Measurements from ENCODE around the gene CDH13.
A peak's percentile ranks its signal among the peaks of the same experiment; 100 is the strongest.

The CDH13 gene

DNA sequence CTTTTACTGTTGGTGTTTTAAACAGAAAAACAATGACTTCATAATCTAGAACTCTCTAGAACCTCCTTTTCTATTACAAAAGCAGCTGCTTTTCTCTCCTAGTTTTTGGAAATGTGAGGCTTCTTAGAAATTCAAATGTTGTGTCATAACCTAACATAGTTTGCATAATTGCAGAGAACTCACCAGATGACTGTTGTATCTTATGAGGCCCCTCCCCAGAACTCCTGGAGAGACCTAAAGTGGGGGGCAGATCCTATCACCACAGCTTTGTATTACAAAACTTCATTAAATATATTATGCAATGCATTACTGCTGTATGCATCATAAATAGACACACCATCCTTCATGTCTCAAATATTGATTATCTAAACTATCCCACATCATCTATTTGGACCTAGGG is 642.3 kb downstream of the CDH13 start:
- peak; percentile 25 for DNase-seq

DNA sequence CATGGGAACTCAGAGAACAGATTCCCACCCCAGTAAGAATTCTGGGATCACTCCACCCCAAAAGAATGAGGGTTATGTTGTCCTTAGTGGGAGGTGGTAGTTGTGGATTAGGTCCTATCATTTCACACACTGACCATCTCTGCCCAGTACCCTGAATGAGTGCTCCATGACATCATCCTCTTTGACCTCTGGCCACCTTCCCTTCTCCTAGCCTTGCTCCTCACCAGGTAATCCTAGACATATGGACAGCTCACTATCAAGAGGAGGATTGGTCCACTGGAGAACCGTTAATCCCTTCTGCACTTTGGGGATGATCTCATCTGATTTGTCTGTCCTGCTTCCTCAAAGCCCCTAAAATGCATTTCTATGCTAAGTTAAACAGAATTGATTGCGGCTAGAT is 642.8 kb downstream of the CDH13 start:
- DNase-seq, result no peak

DNA sequence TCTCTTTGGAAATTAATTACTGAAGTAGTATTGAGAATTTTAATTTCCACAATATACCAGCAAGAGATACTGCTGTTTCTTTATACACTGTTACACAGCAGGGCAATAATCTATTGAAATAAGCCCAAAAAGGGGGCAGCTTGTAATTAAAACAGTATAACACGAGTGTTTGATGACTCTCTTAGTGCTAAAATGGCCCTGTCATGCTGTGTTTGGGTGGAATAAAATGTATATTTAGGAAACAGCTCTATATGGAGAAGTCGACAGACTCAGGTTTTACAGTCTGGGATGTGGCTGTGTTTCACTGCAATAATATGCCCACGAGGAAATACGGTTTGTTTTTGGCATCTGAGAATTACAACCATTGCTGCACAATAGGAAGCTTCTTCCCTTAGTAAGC is 643.3 kb downstream of the CDH13 start:
- no peak for DNase-seq

DNA sequence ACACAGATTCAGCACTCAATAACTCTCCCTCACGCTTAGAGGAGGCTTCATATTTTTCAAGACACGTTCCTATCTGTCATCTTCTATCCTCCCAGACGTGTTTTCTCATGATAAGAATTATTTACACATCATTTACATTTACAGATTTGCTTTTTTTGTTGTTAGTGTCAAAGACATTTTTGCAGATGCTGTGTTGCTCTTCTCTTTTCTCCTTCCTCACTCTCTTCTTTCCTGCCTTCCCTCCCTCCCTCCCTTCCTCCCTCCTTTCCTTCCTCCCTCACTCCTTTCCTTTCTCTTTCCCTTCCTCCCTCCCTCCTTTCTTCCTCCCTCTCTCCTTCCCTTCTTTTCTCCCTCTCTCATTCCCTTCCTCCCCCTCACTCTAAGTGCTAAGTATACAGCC is 643.9 kb downstream of the CDH13 start:
- no peak for DNase-seq

DNA sequence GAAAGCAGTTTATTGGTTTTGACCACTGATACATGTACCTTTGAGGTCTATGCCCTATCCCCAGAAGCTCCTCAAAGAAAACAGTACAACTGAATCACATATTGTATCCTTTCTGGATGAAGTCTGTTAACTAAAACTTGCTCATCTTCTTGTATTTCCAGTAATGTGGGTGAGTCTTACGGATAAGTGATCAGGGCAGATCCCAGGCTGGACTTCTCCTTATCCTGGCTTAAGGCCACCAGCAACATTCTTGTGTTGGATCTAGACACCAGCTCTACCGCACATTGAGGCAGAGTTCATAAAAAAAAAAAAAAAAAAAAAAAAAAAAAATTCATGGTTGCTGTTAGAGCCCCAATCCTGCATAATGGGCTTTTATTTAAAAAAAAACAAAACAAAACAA is 644.4 kb downstream of the CDH13 start:
- DNase-seq, result peak; percentile 9

DNA sequence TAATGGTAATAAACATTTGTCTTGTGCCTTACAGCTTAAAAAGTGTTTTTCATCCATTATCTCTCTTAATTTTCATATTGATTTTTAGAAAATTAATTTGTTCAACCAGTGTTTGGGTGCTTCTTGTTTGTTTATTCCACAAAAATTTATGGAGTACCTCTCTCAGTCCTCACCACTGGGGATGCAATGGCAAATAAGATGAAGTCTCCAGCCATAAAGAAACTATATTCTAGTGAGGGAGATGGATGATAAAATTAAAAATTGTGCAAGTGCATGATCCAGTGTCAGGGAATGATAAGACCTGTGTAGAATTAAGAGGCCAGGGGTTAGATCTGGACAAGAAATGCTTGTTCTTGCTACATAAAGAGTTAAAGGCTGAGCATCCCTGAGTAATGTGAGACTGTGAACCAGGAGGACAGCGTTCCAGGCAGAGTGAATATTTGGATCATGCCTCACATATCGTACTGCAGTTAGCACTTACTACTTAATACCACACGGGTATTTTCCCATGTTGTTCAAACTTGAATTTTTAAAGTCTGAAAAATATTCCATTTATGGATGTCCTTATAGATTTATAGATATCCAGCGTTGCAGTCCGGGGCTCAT is 645.3 kb downstream of the CDH13 start:
- peak; percentile 39 for DNase-seq

DNA sequence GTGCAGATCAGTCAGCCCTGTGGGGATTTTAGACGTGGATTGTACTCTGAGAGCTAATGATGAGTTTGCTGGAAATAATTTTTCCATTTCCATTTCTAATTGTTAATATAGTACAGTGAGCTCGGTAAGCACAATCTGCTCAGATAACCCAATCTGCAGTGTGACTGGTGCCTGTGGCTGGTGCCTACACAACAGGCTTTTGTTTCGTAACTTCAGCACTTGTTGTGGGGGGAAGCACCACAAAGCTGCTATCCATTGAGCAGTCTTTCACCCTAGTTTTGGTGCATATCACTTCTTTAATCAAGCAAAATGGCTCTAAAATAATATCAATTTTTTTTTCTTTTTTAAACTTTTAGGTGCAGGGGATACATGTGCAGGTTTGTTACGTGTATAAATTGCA is 646.1 kb downstream of the CDH13 start:
- no peak for DNase-seq

DNA sequence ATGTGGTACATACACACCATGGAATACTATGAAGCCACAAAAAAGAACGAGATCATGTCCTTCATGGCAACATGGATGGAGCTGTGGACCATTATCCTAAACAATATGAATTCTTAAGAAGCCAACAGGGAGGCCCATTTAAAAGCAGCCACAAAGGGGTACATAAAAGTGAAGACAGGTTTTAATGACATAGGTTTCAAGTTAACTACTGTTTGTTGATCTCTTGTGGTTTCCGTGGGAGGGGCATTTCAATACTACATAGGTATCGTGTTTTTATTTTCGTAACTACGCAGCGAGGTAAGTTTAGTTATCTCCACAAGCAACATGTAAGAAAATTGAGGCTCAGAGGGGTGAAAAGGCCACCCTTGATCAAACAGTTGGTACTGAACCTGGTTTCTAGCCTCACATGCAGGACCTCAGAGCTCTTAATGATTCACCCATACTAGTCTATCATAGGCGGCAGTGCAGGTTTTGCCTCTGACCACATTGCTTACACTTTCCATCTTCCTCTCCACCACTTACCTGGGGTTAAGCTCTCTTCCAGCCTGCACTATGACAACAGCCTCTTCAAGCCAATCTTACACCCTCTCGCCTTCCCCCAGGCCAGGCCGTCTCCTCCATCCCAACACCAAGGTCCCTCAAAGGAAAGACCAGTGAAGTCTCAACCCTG is 646.9 kb downstream of the CDH13 start:
- no peak for DNase-seq

DNA sequence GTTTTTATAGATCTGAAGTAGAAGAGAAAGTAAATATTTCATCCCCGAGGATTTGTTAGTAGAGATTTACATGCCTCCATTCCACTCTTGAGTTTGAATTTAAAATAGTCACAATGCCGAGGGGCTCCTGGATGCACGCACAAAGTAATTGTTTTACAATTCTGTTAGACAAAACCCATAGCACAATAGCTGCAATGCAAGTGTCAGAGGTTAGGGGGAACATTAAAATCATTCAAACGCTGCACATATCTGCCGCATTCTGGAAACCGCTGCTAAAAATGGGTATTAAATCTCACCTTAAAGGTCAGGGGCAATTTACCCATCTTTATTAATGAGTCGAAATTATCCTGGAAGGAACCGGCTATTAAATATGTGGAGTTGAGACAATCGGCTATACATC is 652.5 kb downstream of the CDH13 start:
- no peak for DNase-seq

DNA sequence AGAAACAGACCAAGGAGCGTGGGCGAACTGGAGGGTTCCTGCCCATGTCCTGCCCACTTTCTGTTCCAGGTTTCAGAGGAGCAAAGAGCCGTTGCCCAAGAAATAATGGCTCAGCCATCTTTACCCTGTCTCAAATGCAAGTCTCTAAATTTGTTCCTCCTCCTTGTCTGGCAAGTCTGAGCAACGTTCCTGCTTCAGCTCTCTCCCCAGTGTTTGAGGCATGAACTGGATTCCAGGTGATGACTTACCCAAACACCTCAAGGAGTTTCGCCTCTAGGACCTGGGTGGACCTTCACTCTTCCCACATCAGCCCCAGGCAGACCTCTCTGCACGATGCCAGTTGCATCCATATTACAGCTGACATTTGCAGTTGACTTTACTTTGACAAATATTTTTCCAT is 659.2 kb downstream of the CDH13 start:
- no peak for DNase-seq

DNA sequence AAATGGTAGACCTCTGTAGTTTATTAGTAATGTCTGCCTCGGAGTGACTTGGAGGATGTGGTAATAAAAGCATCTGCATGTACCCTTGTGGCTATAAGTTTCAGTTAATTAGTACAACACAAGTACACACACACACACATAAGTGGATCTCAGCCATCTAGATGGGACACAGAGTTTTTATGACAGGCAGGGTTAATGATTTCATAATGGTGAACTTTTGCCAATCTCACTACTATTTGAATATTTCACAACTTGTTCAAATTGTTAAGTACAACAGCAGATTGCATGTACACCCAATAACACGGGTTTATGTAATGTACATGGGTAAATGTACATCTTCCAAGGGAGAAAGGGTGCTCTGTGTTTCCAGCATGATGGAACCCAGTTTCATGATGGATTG is 669.7 kb downstream of the CDH13 start:
- no peak for DNase-seq

DNA sequence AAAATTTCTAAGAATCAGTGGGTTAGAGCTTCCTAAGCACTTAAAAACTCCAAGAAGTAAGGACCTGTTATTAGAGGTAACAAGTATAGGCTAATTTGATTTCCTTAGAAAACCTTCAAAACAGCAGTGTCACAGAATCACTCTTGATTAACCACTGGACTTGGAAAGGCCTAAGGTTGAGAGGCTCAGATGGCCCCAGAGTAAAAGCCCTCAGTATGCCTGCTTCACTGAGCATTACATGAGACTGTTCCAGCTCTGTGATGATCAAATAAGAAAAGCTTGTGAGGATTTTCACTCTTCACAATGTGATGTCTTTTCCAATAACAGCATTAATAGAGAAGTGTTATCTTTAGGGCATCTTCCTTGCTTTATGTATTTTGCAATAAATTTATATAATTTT is 671.8 kb downstream of the CDH13 start:
- no peak for DNase-seq

DNA sequence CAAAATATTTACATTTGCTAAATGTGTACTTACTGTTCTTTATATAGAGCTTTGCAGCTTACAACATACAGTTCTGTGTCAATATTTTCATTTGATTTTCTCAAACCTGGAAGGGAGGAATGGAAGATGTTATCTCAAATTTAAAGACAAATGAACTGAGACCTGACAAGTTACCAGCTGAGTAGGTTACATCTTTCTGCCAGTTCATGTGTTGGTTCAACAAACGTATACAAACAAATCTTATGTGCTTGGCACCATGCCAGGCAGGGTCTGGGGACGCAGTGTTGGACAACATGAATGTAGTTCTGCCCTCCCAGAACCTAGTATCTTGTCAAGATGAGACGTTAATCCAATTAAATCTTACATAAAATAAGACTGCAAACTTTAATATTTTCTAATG is 673.6 kb downstream of the CDH13 start:
- no peak for DNase-seq

DNA sequence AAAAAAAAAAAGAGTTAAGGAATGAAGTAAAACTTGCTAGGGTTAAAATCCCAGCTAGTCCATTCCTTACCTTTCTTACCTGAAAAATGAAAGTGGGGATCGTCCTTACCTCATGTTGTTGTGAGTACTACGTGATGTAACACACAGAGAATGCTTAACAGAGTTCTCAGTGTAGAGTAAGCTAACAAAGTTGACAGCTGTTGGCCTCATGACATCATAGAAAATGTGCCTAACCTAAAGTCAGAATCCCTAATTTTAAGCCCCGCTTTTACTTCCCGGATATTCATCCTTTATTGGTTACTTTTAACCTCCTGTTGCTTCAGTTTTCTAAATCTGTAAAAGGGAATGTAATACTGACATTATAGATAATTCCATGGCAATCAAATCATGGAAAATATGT is 675.2 kb downstream of the CDH13 start:
- DNase-seq, result peak; percentile 9

DNA sequence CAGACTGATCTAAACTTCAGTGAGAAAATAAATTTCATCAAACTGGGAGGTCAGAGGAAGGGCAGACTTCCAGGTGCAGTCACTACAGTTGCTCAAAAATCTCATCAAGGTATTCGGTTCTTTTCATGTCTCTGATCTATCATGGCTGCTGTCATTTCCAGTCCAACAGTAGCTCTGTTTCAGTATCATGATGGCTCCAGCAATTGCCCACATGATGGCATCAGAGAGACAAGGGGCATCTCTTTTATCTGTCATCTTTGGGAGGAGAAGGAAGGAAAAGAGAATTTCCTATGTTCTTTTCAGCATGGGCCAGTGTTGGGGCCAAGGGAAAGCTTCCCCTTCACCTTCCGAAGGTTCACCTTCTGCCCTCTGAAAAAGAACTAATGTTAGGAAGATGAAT is 676.1 kb downstream of the CDH13 start:
- no peak for DNase-seq

DNA sequence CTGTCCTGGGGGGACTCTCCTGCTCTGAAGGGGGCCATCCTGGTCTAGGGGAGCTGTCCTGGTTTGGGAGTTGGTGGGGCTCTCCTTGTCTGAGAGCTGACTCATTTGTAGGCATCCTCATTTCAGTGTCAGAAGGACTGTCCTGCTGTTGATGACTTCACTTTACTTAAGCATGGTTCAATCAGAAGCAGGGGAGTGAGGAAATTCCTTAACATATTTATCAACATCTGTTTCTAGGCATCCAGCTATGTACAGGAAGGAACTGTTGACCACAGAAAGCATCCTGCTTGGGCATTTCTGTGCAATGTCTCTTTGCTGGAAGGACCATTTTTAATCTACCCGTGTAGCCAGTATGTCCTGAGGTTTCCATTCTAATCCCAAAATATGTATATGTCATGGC is 678.3 kb downstream of the CDH13 start:
- DNase-seq, result peak; percentile 88

DNA sequence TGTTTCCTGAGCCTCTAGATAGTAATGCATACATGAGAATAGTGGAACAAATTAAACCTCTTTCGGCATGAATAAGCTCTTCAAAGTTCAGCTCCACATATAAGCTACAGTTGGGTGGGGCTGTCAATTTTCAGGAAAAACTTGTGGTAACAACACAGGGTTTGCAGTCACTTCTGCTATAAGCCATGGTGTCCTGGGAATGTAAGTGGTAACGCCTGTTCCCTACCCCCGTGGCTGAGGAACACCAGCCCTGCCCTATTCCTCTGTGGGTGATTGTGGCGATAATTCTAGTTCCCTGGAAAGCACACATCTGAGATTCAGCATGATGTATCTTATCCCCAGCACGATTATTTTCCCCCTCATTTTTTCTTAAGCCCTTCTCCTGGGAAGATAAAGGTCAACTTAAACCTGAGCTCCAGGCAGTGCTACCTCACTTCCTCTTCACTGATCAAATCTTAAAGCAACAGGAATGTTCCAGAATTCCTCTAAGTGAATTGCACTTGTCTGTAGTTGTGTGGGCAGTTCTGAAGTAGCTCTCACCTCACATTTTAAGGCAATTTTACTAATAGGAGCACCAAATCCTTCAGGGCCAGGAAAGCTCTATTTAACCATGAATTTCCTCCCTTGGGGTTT is 680.3 kb downstream of the CDH13 start:
- no peak for DNase-seq

DNA sequence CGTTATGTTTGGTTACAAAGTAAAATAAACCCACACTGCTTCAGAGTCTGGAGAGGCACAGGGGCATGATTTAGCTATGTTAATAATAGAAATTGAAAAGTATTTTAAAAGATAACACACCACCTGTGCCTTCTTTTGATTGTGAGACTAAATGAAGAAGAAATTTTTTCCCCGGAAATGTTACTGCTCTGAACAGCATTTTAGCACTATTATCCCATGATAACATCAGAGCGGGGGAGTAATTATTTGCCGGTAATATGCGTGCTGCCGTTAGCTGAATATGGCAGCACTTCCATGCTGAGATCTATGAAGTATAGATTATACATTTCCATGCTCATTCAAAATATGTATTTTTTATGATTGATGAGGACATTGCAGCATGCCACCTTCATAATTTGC is 680.8 kb downstream of the CDH13 start:
- DNase-seq, result no peak

DNA sequence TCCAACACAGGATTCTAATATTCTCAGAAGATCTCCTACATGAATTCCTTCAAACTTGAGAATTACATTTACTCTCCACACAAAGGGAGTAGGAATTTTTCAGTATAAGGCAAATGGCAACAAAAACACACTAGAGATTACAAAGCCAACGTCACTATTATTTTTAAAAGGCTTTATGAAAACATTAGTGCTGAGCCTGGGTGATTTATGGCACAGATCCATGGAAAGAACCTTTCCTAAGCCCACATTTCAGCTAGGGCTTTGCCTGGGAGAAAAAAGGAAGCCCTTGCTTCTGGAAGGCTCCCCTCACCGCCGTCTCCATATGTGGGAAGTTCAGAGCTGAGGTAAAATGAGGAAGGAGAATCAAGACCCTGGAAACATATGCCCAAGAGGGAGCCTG is 681.6 kb downstream of the CDH13 start:
- DNase-seq, result peak; percentile 41

DNA sequence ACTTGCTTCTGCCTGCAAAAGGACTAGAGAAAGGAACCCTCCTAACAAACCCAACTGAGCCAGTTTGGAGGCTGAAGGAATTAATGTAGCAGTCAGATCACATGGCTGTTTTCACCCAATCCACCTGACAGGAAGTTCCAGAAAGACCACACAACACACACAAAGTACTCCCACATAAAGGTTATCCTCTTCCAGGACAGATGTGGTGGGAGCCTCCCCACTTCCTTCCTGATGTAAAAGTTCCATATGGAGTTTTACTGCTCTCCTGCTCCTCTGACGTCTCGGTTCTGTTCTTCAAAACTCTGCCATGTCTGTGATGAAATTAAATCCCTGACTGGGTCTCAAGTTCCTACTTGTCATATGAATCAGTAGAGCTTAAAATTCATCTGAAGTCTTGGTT is 684.0 kb downstream of the CDH13 start:
- DNase-seq, result no peak

DNA sequence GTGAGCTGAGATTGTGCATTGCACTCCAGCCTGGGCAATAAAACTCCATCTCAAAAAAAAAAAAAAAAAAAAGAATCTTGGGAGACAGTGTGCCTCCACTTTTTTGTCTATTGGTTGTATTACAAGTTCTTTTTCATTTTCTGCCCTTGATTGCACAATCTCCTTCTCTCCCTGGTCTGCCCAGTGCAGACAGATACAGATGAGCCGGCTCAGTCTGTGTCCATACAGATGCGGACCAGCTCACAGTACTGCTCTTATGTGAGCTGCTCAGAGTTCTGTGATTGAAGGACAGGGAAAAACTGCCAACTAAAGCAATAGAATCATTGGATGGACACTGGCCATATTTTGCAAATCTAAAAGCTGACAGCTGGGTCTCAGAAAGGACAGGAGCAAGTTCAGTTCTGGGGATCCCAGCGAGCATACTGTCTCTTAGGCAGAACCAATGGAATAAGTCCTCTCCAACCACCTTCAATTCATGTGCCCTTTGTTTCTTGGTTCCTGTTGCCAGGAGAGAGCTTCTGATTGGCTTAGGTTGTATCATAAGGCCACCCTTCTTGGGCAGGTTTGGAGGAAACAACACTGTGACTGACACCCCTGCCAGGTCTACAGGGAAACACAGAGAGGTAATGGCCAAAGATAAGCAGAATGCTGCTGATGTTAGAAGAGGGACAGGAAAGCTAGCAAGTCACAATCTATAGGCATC is 685.4 kb downstream of the CDH13 start:
- DNase-seq, result no peak

DNA sequence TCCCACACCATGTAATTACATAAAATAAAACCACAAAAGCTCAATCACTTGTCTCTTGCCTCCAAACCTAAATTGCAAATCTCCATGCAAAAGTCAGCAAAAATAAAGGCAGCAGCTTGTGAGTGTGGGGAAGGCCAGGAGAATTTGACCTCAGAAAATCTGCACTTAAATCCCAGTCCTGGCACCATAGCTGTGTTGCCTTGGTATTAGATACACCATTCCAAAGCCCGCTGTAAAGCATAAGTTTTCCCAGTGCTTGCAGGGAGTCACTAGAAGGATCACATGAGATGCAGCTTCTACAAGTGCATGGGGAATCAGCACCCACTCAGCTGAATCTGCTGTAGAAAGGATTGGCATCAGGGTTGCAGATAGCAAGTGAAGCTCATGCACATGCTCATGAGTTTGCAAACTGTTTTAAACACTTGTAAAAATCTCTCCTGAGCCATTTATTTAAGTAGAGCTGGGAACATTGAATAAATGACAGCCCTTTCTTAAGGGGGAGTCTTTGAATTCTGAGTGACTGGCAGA is 686.0 kb downstream of the CDH13 start:
- no peak for DNase-seq

DNA sequence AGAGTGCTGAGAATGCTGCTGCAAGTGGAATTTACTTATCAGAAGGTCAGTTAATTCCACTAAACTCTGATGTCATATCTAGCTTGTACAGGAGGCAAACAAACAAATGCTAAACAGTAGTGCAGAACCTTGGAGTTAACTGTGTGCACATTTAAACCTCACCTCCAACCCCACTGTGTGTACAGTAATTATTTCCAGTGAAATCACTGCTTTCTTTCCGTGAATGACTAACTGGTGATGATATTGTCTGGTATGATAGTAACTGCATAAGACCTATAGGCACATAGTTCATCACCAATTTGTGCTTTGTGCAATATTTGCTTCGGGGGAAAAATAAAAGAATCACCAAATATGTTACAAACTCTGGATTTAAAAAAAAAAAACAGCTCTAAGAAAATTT is 688.5 kb downstream of the CDH13 start:
- peak; percentile 38 for DNase-seq

DNA sequence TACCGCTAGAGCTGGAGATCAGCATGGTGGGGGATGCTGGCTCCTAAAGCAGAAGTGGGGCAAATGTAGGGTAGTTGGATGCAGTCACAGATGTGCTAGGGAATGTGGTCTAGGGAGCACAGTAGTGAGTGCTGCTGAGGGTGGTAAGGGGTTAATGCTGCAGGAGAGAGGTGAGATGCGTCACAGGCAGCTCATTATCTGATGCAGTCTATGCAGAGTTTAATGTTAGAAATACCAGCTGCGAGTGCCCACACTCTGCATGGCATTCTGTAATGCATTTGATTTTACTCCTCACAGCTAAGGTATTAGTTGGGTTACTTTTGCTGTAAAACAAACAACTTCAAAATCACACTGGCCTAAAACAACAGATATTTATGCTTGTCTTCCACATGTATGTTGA is 689.7 kb downstream of the CDH13 start:
- no peak for DNase-seq
